HG03159 (cell line): ENCODE measurements around the gene RSPH4A.
"Not testable (repeated sequence)": the region's sequence is repeated elsewhere in the genome, so short reads cannot be mapped to it uniquely, and the experiment has no call there.

Source experiments
- ATAC-seq: cut with Tn5 transposase; IDR thresholded peaks from one replicate; pipeline ENCODE4 v1.9.1; 2021; ENCODE audit warnings: mild to moderate bottlenecking, moderate library complexity; ENCODE audit not compliant: unreplicated experiment

The RSPH4A gene

DNA sequence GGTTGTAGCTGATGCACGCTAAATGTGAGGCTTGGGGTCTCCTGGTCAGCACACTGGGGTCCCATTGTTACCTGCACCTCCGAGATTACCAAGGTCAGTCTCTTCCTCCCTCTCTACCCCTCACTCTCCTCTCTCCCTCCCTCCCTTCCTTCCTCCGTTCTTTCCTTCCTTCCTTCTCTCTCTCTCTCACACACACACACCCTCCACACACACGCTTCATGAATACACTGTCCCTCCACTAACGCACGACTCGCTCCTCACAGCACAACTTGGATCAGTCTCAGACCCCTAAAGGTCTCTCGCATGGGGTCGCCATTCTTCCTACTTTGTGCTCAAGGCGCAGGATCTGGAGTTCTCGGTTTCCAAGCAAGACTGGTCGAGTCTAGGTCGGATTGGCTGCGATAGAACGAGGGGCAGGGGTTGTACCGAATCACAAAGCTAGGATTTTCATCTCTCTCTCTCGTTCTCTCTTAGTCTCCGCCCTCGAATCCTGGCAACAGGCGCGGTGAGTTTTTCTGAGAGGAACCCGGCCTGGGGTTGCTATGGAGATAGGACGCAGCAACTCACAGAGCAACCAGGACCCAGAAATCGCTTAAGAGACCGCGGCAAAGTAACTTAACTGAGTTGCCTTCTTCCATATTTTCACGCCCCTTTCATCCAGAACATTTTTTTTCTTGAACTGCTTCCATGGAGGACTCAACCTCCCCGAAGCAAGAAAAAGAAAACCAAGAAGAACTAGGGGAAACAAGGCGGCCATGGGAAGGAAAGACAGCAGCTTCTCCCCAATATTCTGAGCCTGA is at the start of gene RSPH4A:
Gene RSPH4A (plus strand): TSS at position 543 of the 800 bp plus-strand sequence. CDS start 145 bp downstream, at position 688.
- peak; percentile 99 for ATAC-seq

DNA sequence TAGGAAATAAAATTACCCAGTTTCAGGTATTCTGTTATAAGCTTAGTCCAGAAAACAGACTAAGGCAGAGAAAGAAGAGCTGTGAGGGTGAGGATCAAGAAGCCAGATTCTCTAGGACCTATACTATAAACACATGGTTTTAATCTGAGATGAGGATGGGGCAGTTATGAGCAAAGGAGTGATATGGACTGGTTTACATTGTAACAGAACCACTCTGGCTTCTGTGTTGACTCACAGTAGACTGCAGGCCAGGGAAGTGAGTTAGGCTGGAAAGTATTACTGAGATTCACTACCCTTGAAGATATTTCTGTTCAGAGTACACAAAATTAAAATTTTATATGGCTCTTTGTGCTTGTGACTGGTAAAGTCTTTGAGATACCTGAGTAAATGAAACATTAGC is 48.2 kb upstream of the RSPH4A start:
- ATAC-seq = no peak

DNA sequence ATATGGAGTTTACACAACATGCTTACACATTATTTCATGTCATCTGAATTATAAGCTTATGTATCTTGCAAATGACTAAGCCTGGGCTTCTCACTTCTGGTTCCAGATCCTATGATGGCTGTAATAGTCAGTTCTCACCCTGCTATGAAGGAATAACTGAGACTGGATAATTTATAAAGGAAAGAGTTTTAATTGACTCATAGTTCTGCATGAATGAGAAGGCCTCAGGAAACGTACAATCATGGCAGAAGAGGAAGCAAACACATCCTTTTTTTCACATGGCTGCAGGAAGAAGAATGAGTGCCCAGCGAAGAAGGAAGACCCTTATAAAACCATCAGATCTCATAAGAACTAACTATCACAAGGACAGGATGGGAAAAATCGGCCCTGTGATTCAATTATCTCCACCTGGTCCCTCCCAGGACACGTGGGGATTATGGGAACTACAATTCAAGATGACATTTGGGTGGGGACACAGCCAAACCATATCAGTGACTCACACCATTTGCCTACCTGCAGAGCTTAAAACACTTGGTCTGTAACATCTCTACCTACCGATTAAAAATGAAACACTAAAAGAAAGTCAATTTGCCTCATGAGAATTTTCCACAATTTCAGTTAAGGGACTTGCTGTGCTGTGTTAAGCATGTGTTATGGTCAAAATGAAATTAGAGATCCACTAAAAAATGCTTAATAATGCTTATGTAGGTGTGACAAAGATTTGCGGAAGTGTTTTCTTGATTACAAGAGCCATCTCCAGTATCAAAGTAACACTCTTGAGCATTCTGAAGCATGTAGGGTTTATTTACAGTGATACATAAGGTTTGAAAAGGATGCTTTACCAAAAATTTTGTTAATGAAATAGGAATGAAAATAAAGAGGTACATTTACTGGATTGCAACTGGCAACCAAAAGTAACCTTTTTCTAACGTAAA is 47.2 kb upstream of the RSPH4A start:
- ATAC-seq = no peak

DNA sequence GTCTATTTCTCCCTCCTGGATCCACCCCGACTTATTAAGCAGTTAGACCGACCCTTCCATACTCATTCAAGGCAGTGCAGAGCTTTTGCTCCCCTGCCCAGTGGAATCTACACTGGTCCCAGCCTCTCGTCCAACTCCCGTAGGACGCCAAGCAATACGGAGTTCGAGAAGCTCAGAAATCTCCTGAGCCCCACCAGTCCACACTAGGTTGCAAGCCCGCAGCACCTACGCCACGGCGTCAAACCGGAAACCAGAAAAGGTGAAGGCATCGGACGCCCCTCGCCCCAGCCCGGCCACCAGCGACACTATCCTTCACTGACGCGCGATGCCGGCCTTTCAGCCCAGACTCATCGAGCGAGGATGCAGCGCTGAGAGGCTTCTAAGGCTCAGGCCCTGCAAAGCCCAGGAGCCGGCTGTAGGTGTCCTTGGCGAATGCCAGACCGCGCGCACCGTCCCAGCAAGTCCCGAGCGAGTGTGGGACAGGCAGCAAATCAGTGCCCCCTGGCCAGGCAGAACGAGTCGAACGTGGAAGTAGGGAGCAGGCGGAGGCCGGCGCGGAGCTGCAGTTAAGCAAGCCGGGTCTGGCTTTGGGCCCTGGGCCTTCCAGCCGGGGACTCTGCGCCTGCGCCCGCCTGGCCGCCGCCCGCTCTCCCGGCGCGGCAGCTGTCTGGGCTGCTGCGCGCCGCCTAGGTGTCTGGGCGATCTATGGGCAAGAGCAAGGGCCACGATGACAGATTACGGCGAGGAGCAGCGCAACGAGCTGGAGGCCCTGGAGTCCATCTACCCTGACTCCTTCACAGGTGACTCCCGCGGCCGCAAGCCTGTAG is 45.2 kb upstream of the RSPH4A start, which contains the start of gene RWDD1:
Gene RWDD1 (plus strand): TSS at position 649 of the 827 bp plus-strand sequence. CDS start 79 bp downstream, at position 728.
- peak; percentile 94 for ATAC-seq

DNA sequence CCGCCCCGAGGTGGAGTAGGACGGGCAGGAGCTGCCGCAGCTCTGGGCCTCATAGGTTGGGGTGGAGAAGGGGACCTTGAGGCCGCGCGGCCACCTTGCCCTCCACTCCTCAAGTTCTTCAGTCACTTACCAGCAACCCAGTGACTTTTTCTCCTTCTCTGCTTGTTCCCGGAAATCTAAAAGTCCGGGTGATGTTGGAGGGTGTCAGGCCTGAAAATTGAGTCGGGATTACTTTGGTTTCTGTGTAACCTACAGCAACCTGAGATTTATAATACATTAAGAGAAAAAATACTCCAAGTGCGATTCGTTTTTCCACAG is 44.6 kb upstream of the RSPH4A start:
- ATAC-seq = no peak

DNA sequence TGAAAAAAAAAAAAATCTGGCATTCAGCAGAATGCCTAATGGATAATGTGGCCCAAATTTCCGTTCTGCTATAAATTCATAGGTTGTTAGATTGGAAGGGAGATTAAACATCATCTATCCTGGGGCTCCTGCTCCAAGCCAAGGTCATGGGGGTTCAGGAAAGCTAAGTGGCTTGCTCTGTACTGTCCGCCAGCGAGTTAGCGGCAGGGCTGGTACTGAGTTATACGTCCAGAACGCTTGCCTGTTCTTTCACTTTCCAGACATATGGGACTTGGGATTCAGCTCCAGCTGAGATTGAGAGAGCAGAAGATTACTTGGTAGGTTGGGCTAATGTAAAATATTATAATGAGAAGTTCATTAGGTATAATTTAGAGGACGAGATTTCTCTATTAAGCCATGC is 44.1 kb upstream of the RSPH4A start:
- ATAC-seq = no peak

DNA sequence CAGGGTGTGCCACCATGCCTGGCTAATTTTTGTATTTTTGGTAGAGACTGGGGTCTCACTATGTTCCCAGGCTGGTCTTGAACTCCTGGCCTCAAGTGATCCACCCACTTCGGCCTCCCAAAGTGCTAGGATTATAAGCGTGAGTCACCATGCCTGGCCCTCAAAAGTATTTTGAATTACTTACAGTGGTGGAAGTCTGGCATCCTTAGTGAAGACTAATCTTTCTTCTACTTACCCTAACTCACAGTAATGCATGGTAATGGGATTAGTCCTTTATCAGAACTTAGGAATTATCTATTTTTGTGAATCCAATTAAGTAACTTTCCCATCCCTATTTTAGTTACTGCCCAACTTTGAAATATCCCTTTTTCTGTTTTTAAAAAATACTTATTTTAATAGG is 41.1 kb upstream of the RSPH4A start:
- no peak for ATAC-seq

DNA sequence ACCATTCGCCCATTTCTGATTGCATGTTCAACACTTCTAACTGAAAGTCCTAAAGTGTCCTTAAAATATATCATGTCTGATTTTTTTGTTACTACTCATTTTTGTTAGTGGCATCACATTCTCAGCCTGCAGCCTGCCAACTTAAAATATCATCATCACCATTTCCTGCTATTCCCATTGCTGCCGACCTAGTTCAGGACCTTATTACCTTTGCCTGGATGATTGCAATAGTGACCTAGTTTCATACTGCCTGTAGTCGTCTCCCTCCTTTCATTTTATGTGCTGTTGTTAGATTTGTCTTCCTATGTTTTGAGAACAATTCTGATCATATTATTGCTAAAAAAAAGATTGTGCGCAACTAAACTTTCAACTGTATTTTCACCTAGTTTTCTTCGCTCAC is 38.8 kb upstream of the RSPH4A start:
- ATAC-seq = no peak

DNA sequence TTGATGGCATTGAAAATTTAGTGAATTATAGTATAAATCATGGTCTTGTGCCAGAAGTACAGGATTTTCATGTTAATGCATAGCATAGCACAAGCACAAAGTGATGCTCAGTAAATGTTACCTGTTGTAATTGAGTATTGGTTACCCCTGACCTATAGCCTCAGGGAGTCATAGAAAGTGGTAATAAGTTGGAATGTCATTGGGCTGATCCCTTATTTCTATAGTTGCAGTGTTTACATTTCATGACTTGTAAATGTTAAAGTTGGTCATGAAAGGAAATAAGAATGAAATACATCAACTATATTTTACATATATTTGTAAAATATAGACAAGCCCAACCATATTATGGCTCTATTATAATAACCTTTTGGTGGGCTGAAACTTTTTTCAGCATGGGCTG is 37.9 kb upstream of the RSPH4A start:
- no peak for ATAC-seq

DNA sequence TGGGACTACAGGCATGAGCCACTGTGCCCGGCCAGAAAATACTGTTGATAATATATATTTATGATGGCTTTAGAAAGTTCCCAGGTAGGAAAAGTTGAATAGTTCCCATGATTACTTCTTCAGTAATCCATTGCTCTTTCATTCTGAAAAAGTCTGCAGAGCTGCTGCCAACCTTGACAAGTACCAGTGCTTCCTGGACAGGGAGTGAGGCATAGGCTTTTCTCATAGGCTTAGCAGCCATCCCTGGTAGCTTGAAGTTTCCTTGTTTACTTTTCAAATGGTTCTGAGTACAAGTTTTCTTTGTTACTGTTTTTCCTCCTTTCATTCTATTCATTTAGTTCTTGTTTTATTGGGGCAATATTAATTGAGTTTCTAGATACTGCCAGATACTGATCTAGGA is 37.1 kb upstream of the RSPH4A start:
- no peak for ATAC-seq

DNA sequence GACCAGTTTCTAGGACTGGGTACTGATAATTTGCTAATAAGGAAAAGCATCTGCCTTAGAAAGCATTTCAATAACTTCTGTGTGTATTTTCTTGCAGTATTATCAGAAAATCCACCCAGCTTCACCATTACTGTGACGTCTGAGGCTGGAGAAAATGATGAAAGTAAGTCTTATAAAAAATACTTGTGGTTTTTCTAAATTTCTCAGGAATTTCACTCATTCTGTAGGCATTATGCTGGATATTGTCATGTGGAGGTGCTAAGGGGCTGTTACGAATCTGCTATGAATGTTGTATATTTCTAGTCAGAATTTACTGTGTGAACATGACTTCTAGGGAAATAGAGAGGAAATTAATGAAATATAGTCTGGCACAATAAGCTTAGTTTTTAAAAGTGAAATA is 36.1 kb upstream of the RSPH4A start:
- no peak for ATAC-seq

DNA sequence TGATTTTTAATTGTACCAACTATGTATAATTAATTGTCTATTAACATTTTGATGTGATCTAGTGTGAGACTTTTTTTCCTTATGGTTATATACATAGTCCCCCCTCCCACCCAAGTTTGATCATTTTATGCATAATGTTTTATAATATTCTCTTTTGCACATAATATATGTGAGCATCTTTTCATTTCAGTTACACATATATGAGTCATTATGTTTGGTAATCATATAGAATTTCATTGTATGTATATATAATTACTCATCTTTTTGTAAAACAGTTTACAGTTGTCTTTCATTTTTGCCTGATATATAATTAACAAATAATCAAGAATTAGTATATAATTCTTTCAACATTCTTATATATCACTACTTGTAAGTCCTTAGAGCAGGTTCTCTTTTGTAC is 30.0 kb upstream of the RSPH4A start:
- ATAC-seq = no peak

DNA sequence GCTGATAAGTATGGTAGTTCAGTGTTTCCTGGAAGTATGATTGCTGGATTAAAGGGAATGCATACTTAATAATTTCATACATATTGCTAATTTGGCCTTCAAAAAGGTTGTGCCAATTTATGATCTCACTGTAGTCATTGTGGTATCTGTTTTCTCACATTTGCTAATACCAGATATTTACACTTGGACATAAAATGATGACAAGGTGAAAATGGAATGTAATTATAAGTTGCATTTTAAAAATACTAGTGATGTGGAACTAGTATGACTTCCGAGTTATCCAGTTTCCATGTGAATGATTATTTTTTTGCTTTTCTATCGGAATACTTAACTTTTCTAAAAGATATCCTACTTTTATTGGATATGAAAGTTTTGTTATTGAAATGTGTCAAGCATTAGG is 29.5 kb upstream of the RSPH4A start:
- ATAC-seq = no peak

DNA sequence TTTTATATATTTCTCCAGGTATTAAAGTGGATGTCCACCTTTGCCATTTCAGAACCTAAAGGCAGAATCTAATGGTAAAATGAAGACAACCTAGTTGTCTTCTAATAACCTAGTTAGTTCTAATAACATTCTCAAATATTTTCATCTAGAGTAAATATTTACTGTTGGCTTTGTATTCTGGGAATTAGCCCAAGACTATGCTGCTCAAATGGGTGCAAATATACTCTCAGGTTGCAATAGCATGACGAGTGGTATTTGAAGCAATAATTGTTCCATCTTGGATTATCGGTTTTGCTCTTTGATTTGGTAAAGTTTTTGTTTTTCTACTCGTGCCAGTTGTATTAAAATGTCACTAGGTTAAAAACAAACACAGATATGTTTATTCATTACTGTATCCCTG is 21.0 kb upstream of the RSPH4A start:
- ATAC-seq = no peak

DNA sequence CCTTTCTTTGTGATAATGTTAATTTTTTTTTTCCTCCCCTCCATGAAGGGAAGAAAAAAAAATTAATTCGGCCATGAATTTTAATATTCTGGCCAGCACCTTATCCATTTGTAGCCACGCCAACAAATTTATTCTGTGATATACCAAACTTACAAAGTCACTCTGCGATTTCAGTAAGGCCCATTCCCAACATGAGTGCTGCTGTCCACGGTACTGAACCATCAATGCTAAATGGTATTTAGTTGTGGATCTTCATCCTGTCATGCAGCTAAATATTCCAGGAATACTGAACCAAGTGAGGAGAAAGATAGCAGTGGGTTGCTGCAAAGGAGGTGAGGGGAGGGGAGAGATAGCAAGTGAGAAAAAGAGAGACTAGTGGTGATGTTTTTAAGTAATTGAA is 19.5 kb upstream of the RSPH4A start:
- no peak for ATAC-seq

DNA sequence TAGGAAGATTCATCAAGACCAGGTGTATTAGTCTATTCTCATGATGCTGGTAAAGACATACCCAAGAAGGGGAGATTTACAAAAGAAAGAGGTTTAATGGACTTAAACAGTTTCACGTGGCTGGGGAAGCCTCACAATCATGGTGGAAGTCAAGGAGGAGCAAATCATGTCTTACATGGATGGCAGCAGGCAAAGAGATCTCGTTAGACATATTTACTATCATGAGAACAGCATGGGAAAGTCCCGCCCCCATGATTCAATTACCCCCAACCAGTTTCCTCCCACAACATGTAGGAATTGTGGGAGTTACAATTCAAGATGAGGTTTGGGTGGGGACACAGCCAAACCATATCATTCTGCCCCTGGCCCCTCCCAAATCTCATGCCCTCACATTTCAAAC is 12.4 kb upstream of the RSPH4A start:
- ATAC-seq = not testable (repeated sequence)

DNA sequence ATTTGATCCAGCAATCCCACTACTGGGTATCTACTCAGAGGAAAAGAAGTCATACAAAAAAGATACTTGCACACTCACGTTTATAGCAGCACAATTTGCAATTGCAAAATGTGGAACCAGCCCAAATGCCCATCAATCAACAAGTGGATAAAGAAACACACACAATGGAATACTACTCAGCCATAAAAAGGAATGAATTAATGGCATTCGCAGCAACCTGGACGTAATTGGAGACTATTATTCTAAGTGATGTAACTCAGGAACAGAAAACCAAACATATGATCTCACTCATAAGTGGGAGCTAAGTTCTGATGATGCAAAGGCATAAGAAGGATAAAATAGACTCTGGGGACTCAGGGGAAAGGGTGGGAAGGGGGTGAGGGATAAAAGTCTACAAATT is 11.4 kb upstream of the RSPH4A start:
- ATAC-seq = not testable (repeated sequence)

DNA sequence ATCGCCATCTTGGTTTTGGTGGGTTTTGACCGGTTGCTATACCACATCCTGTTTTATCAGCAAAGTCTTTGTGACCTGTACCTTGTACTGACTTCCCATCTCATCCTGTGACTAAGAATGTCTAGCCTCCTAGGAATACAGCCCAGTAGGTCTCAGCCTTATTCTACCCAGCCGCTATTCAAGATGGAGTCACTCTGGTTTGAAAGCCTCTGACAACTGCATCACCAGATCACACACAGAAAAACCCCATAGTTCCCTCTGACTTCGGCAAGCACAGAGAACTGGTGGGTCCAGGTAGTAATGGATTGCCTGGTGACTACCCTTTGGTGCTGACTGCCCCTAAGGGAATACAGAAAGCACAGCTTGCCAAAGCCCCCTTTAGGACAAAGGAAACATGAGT is 10.3 kb upstream of the RSPH4A start:
- no peak for ATAC-seq

DNA sequence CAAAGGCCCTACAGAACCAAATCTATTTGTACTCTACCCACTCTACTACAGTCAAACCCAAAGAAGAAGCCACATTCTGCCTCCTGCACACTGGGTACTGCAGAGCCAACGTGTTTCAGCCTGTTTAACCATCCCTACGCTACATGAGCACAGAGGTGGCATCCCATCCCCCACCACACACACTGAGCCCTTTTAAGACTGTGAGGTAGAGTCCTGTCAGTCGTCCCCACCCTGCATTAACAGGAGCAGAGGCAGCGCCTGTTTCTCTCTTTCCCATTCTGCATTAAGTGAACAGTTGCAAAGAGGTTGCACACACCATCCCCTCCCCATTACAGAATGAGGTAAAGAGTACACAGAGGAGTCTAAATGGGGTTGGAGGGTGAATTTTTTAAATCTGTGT is 5.2 kb upstream of the RSPH4A start:
- ATAC-seq = no peak

DNA sequence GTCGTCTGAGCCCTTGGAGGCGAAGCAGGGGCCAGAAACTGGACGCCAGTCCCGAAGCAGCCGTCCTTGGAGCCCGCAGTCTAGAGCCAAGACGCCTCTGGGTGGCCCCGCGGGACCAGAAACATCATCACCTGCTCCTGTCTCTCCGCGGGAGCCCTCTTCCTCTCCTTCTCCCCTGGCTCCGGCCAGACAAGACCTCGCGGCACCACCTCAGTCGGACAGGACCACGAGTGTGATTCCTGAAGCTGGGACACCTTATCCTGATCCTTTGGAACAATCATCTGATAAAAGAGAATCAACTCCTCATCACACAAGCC is 416 bp downstream of the RSPH4A start:
- peak; percentile 38 for ATAC-seq

DNA sequence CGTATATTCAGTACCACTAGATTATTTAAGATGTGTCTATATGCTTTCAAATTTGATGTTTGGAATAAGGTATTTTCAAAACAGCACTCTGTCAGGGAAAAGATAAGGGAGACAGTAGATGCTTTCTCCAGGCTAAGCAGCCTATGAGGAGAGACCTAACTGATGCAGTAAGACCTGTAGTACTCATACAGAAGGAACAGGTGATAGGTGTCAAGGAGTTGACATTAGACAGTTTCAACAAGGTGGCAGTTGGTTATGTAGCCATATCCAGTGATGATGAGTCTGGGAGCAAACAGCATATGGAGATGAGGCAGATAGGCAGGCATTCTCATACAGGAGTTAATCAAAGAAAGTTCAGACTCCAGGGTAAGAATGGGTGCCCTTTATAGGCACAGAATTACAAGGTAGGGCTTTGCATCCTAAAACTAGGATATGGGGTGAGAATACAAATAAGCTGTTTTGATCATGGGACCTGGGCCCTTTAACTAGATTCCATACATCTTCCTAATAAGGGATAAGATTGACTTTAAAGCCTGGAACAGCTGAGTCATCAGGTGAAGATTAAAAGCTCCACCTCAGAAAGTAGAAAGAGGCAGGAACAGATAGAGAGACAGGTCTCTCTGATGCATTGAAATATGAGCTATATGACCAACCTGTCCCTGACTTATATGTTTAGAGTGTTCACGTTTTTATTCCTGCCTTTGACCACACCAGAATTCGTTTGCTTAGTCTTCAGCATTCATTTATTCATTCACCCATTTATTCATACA is 7.9 kb downstream of the RSPH4A start:
- no peak for ATAC-seq
